Brain microvascular endothelial cell (primary cell): ENCODE measurements around the gene CEACAM3.

Source experiments
- DNase-seq: peaks from one replicate; pipeline ENCODE4 v3.0.0-alpha.2; 2020
- H3K27ac ChIP-seq: fragments of 250-450 bp; sonication (Bioruptor Pico); 2 replicates; pipeline ENCODE4 v1.5.1; 2020; ENCODE audit warnings: mild to moderate bottlenecking, moderate library complexity
- H3K27me3 ChIP-seq: fragments of 250-450 bp; sonication (Bioruptor Pico); replicated peaks from 2 replicates; pipeline ENCODE4 v1.5.1; 2020; ENCODE audit warnings: mild to moderate bottlenecking
- H3K36me3 ChIP-seq: fragments of 250-450 bp; sonication (Bioruptor Pico); replicated peaks from 2 replicates; pipeline ENCODE4 v1.5.1; 2020; ENCODE audit warnings: mild to moderate bottlenecking
- H3K4me3 ChIP-seq: 2 replicates; pipeline ENCODE4 v1.5.1; 2011; ENCODE audit warnings: low read depth, mild to moderate bottlenecking, control low read depth, low read length, moderate library complexity
- in situ Hi-C: cut with HindIII; loops from 2 replicates; pipeline ENCODE4 v1.10.0; 2017; ENCODE audit warnings: low sequenced_read_pairs, low pct_ligation_motif_present
- TF ChIP-seq, protein P1 (sequence below): IDR thresholded peaks from 2 replicates; pipeline ENCODE4 v1.5.1; 2011; ENCODE audit warnings: low read depth, mild to moderate bottlenecking, moderate library complexity, low read length, control low read depth, inconsistent platforms; ENCODE audit errors: missing control alignments

Gene CEACAM3

DNA sequence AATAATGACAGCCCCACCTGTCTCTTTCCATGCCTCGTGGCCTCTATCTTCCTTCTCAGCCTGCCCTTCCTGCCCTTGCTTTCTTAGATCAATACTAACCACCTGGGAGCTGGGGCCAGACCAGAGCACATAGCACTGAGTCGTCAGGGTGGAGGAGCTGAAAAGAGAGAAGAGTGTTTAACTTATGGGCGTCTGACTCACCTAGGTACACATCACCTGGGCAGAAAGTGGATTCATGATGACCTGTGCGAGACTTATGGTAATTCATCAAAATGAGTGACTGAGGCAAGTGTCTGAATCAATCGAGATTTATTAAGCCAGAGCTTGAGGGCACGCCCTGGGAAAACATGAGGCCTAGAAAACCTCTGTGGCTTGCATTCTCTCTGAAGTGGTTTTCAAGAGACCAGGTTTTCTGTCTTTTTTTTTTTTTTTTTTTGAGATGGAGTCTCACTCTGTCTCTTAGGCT is 21.8 kb upstream of the CEACAM3 start:
- no peak overlapping the region for H3K4me3 ChIP-seq
- H3K27ac ChIP-seq = no peak overlapping the region
- no peaks in the 10 kb centered on the region for H3K27me3 ChIP-seq
- DNase-seq = no peak
- TF ChIP-seq, protein P1, sequence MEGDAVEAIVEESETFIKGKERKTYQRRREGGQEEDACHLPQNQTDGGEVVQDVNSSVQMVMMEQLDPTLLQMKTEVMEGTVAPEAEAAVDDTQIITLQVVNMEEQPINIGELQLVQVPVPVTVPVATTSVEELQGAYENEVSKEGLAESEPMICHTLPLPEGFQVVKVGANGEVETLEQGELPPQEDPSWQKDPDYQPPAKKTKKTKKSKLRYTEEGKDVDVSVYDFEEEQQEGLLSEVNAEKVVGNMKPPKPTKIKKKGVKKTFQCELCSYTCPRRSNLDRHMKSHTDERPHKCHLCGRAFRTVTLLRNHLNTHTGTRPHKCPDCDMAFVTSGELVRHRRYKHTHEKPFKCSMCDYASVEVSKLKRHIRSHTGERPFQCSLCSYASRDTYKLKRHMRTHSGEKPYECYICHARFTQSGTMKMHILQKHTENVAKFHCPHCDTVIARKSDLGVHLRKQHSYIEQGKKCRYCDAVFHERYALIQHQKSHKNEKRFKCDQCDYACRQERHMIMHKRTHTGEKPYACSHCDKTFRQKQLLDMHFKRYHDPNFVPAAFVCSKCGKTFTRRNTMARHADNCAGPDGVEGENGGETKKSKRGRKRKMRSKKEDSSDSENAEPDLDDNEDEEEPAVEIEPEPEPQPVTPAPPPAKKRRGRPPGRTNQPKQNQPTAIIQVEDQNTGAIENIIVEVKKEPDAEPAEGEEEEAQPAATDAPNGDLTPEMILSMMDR = no peak
- in situ Hi-C loops = no loop called here
- no peaks in the 10 kb centered on the region for H3K36me3 ChIP-seq

DNA sequence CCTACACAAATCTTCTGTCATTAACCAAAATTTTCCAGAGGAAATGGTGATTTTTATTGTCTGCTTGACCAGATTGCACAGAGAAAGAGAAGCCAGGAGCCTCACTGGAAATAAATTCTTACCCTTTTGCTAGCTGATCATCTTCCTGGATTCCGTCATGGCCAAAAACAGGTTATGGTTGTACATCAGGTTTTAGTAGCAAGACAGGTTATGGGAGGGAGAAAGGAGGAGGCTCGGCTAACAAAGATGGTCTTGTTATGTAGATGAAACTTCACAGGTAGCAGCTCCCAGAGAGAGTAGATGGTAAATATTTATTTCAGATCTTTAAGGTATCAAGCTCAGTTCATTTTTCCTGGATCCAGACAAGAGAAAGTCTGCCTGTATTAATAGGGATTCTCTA is 19.7 kb upstream of the CEACAM3 start:
- Histone ChIP-seq H3K27me3 (no peaks in the 10 kb centered on the region), H3K36me3 (no peaks in the 10 kb centered on the region), H3K4me3 (no peak overlapping the region), H3K27ac (no peak overlapping the region)
- TF ChIP-seq, protein P1 = no peak
- no peak for DNase-seq
- in situ Hi-C loops = no loop called here

DNA sequence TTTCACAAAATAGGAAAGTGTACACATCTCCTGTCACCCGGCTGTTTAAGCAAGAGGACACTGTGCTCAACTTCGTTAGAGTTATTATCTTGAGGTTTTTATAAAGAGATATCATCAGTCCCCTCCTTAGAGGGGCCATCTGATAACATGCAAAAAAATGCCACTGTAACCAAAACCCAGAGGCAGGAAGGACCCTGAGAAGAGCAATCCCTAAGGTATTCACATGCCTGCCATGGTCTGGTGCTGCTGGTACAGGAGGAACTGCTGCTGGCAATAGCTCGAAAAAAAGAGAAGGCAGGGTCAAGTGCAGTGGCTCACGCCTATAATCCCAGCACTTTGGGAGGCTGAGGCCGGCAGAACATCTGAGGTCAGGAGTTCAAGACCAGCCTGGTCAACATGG is 12.8 kb upstream of the CEACAM3 start:
- DNase-seq = no peak
- Histone ChIP-seq H3K36me3 (no peaks in the 10 kb centered on the region), H3K4me3 (no peak overlapping the region), H3K27ac (no peak overlapping the region), H3K27me3 (no peaks in the 10 kb centered on the region)
- TF ChIP-seq, protein P1 = no peak
- in situ Hi-C loops = no loop called here

DNA sequence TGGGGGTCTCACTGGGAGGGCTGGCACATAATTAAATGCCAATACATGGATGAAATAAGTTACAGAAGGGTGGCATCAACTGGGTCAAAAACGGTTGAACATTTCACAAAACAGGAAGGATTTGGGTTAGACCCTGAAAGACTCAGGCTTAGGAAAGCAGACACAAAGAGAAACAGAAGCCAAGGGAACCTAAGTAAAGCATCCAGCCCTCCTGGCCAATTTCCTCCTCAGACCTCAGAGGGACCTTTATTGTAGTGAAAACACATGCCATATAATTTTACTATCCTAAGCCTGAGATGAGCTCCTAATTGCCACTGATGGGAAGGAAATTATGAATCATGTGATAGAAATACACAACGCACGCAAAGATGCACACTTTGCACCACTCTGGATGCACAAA is 12.1 kb upstream of the CEACAM3 start:
- H3K27ac ChIP-seq = no peak overlapping the region
- H3K27me3 ChIP-seq = no peaks in the 10 kb centered on the region
- no peak for DNase-seq
- TF ChIP-seq, protein P1 = no peak
- in situ Hi-C loops = no loop called here
- no peaks in the 10 kb centered on the region for H3K36me3 ChIP-seq
- no peak overlapping the region for H3K4me3 ChIP-seq

DNA sequence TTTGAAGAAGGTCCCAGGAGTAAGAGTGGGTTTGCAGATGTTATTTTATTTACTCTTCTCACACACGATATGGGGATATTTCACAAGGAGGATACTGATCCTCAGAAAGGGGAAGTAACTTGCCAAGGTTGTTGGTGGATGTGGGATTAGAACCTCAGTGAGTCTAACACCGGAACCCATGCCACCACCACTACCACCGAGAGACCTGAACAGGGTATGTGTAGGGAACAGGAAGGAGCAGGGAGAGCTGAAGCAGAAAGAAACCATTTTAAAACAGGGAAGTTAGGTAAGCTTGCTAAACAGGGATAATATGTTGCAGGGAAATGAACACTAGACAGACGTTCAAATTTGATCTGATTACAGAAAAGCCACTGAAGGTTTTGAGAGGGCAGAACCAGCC is 11.6 kb upstream of the CEACAM3 start:
- DNase-seq = no peak

DNA sequence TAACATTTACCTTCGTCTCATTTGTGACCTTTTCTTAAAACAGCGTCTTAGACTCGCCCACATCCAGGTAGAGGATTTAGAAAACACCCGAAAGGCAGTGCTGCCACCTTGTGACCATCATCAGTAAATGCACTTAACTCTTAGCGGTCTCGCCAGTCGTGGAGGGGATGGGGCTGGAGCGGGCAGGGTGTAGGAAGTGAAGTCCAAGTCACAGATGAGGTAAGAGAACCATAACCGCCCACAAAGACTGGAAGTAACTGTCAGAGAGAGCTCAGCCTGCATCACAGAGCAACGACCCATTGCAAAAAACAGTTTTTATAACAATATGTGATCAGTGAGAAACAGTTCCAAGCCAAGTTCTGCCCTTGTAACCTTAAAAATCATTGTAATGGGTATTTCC is 10.7 kb upstream of the CEACAM3 start:
- TF ChIP-seq, protein P1 = peak; percentile 89
- peak; percentile 49 for DNase-seq
- Histone ChIP-seq H3K36me3 (no peaks in the 10 kb centered on the region), H3K4me3 (no peak overlapping the region), H3K27me3 (no peaks in the 10 kb centered on the region), H3K27ac (no peak overlapping the region)
- in situ Hi-C loops = no loop called here

More for the DNA sequence above, 11.6 kb upstream of the CEACAM3 start:
- Histone ChIP-seq H3K27me3 (no peaks in the 10 kb centered on the region), H3K27ac (no peak overlapping the region), H3K36me3 (no peaks in the 10 kb centered on the region), H3K4me3 (no peak overlapping the region)
- in situ Hi-C loops = no loop called here
- TF ChIP-seq, protein P1 = no peak
